Measurements from ENCODE around the gene ECT2L.

DNA sequence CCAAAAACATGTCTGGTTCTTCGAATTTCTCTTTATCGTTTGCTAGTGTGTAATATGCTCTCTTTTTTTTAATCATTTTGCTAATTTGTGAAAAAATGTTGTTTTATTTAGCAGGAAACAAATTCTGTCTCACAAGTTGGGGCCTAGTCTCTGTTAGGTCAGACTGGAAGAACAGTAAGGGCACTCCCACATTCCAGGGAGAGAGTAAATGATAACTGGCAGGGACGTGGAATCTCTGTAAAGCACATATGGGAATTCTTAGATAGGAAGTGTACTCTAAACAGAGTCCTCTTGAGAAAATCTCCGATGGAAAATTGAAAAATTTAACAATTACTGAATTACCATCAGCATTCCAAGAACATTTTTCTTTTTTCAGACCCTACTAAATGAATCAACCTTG, 38.8 kb upstream of the ECT2L start:
- TF ChIP-seq RFX5 (IDR thresholded peaks at IDR 0.05) = no peak
- TF ChIP-seq MYC (IDR thresholded peaks at IDR 0.05; ENCODE audit: borderline replicate concordance, low read length) = no peak
- TF ChIP-seq, protein P1, sequence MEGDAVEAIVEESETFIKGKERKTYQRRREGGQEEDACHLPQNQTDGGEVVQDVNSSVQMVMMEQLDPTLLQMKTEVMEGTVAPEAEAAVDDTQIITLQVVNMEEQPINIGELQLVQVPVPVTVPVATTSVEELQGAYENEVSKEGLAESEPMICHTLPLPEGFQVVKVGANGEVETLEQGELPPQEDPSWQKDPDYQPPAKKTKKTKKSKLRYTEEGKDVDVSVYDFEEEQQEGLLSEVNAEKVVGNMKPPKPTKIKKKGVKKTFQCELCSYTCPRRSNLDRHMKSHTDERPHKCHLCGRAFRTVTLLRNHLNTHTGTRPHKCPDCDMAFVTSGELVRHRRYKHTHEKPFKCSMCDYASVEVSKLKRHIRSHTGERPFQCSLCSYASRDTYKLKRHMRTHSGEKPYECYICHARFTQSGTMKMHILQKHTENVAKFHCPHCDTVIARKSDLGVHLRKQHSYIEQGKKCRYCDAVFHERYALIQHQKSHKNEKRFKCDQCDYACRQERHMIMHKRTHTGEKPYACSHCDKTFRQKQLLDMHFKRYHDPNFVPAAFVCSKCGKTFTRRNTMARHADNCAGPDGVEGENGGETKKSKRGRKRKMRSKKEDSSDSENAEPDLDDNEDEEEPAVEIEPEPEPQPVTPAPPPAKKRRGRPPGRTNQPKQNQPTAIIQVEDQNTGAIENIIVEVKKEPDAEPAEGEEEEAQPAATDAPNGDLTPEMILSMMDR (IDR thresholded peaks at IDR 0.05) = no peak
- no peak for TF ChIP-seq FOSB (CRISPR knock-in tag; IDR thresholded peaks at IDR 0.05)
- TF ChIP-seq TP53 (CRISPR knock-in tag; IDR thresholded peaks at IDR 0.05) = no peak
- no peak for TF ChIP-seq POLR2A (IDR thresholded peaks at IDR 0.05; ENCODE audit: low read length)
- TF ChIP-seq PHF8 (IDR thresholded peaks at IDR 0.05; ENCODE audit: borderline replicate concordance, low read depth) = no peak
- TF ChIP-seq, protein P2, sequence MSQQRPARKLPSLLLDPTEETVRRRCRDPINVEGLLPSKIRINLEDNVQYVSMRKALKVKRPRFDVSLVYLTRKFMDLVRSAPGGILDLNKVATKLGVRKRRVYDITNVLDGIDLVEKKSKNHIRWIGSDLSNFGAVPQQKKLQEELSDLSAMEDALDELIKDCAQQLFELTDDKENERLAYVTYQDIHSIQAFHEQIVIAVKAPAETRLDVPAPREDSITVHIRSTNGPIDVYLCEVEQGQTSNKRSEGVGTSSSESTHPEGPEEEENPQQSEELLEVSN (IDR thresholded peaks at IDR 0.05; ENCODE audit: borderline replicate concordance, low read depth) = no peak
- TF ChIP-seq HEYL (CRISPR knock-in tag; IDR thresholded peaks at IDR 0.05) = no peak
- no peak for TF ChIP-seq KDM1A (IDR thresholded peaks at IDR 0.05; ENCODE audit: low read depth)
- TF ChIP-seq, protein P3, sequence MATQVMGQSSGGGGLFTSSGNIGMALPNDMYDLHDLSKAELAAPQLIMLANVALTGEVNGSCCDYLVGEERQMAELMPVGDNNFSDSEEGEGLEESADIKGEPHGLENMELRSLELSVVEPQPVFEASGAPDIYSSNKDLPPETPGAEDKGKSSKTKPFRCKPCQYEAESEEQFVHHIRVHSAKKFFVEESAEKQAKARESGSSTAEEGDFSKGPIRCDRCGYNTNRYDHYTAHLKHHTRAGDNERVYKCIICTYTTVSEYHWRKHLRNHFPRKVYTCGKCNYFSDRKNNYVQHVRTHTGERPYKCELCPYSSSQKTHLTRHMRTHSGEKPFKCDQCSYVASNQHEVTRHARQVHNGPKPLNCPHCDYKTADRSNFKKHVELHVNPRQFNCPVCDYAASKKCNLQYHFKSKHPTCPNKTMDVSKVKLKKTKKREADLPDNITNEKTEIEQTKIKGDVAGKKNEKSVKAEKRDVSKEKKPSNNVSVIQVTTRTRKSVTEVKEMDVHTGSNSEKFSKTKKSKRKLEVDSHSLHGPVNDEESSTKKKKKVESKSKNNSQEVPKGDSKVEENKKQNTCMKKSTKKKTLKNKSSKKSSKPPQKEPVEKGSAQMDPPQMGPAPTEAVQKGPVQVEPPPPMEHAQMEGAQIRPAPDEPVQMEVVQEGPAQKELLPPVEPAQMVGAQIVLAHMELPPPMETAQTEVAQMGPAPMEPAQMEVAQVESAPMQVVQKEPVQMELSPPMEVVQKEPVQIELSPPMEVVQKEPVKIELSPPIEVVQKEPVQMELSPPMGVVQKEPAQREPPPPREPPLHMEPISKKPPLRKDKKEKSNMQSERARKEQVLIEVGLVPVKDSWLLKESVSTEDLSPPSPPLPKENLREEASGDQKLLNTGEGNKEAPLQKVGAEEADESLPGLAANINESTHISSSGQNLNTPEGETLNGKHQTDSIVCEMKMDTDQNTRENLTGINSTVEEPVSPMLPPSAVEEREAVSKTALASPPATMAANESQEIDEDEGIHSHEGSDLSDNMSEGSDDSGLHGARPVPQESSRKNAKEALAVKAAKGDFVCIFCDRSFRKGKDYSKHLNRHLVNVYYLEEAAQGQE (IDR thresholded peaks at IDR 0.05) = no peak
- no peak for TF ChIP-seq EP300 (IDR thresholded peaks at IDR 0.05)
- no peak for TF ChIP-seq RAD21 (conservative IDR thresholded peaks at IDR 0.05 in 1 of 2, IDR thresholded peaks at IDR 0.05 in 1 of 2)
- TF ChIP-seq KDM5A (IDR thresholded peaks at IDR 0.05) = no peak

Measured in A549 (cell line).